Measurements from ENCODE around the gene CDH23. TPM values are rescaled to one million over a fixed set of nuclear protein-coding genes. Genes with fewer than 3 reads are reported as not detected.

The CDH23 gene
- polyA plus RNA-seq, 1 donor (not counting 4 experiments of a cell fraction or from before 2014, with no cell fraction given): 0.01 TPM

GRCh38 chr10:71767420-71768035, 370.8 kb downstream of the CDH23 start:
- TF ChIP-seq EZH2 (IDR thresholded peaks at IDR 0.05; ENCODE audit: low read length): no peak
- no peak for TF ChIP-seq CTCF (optimal IDR thresholded peaks at IDR 0.05 in 1 of 3, IDR thresholded peaks at IDR 0.05 in 1 of 3, conservative IDR thresholded peaks at IDR 0.05 in 1 of 3; ENCODE audit: extremely low read depth in 1 of 3, insufficient read depth in 2 of 3, low read length in 3 of 3)
- dilution Hi-C loops (cut with MboI; ENCODE audit: extremely low pct_ligation_motif_present, low sequenced_read_pairs): no loop called here
- no peaks in the 10 kb centered on the region for H3K36me3 ChIP-seq (ENCODE audit: control insufficient read depth in 2 of 2, extremely low read depth in 1 of 2, insufficient read depth in 2 of 2, low read length in 2 of 2)
- H3K79me2 ChIP-seq (ENCODE audit: control insufficient read depth, insufficient read depth, low read length): peaks cover under 1% of the 10 kb centered on the region
- H3K27me3 ChIP-seq (ENCODE audit: control insufficient read depth, extremely low read depth, insufficient read depth, low read length): no peaks in the 10 kb centered on the region
- no peaks in the 10 kb centered on the region for H4K20me1 ChIP-seq (ENCODE audit: control insufficient read depth, extremely low read depth, insufficient read depth, low read length)
- no peaks in the 10 kb centered on the region for H3K9me1 ChIP-seq (ENCODE audit: control insufficient read depth, extremely low read depth, insufficient read depth, low read length)
- H3K9ac ChIP-seq (ENCODE audit: control insufficient read depth, extremely low read depth, insufficient read depth, low read length): peak overlapping the region; percentile 30
- no peak for FAIRE-seq
- H3K9me3 ChIP-seq (ENCODE audit: control insufficient read depth, low read depth, low read length): no peaks in the 10 kb centered on the region
- H3K4me1 ChIP-seq (ENCODE audit: control insufficient read depth, extremely low read depth, insufficient read depth, low read length): peaks cover 40% of the 10 kb centered on the region
- peak overlapping the region; percentile 66 for H3K27ac ChIP-seq (ENCODE audit: control insufficient read depth, insufficient read depth, low read length)
- H3K4me2 ChIP-seq (ENCODE audit: control insufficient read depth, extremely low read depth, insufficient read depth, low read depth, low read length): peak overlapping the region; percentile 72
- DNase-seq (ENCODE audit: low read depth, low spot score): no peak
- no peak overlapping the region for H2AFZ ChIP-seq (ENCODE audit: control insufficient read depth, low read length)
- no peak overlapping the region for H3K4me3 ChIP-seq (ENCODE audit: control insufficient read depth in 2 of 3, extremely low read depth in 1 of 3, insufficient read depth in 2 of 3, low read depth in 1 of 3, low read length in 3 of 3)

- no peaks in the 10 kb centered on the region for H3K36me3 ChIP-seq (ENCODE audit: control insufficient read depth in 2 of 2, extremely low read depth in 1 of 2, insufficient read depth in 2 of 2, low read length in 2 of 2)
- dilution Hi-C loops (cut with MboI; ENCODE audit: extremely low pct_ligation_motif_present, low sequenced_read_pairs): no loop called here
- no peaks in the 10 kb centered on the region for H3K9me3 ChIP-seq (ENCODE audit: control insufficient read depth, low read depth, low read length)
- TF ChIP-seq CTCF (optimal IDR thresholded peaks at IDR 0.05 in 1 of 3, IDR thresholded peaks at IDR 0.05 in 1 of 3, conservative IDR thresholded peaks at IDR 0.05 in 1 of 3; ENCODE audit: extremely low read depth in 1 of 3, insufficient read depth in 2 of 3, low read length in 3 of 3): no peak
- TF ChIP-seq EZH2 (IDR thresholded peaks at IDR 0.05; ENCODE audit: low read length): no peak
- H3K27ac ChIP-seq (ENCODE audit: control insufficient read depth, insufficient read depth, low read length): peak overlapping the region; percentile 50
- peak overlapping the region; percentile 30 for H3K9ac ChIP-seq (ENCODE audit: control insufficient read depth, extremely low read depth, insufficient read depth, low read length)
- H3K4me1 ChIP-seq (ENCODE audit: control insufficient read depth, extremely low read depth, insufficient read depth, low read length): peaks cover 51% of the 10 kb centered on the region
- DNase-seq (ENCODE audit: low read depth, low spot score) (no peak), FAIRE-seq (no peak)
- H3K79me2 ChIP-seq (ENCODE audit: control insufficient read depth, insufficient read depth, low read length): peaks cover 3% of the 10 kb centered on the region
- H3K9me1 ChIP-seq (ENCODE audit: control insufficient read depth, extremely low read depth, insufficient read depth, low read length): no peaks in the 10 kb centered on the region
- H2AFZ ChIP-seq (ENCODE audit: control insufficient read depth, low read length): no peak overlapping the region
- H3K4me3 ChIP-seq (ENCODE audit: control insufficient read depth in 2 of 3, extremely low read depth in 1 of 3, insufficient read depth in 2 of 3, low read depth in 1 of 3, low read length in 3 of 3): peak overlapping the region in 2 of 3 experiments; percentile 33 to 44
- H3K4me2 ChIP-seq (ENCODE audit: control insufficient read depth, extremely low read depth, insufficient read depth, low read depth, low read length): peak overlapping the region; percentile 65
- no peaks in the 10 kb centered on the region for H4K20me1 ChIP-seq (ENCODE audit: control insufficient read depth, extremely low read depth, insufficient read depth, low read length)
- H3K27me3 ChIP-seq (ENCODE audit: control insufficient read depth, extremely low read depth, insufficient read depth, low read length): no peaks in the 10 kb centered on the region
Measured at GRCh38 chr10:71769279-71769823, 372.6 kb downstream of the CDH23 start.
